CD4-positive, alpha-beta T cell (primary cell): Measurements from ENCODE around the gene XYLT1. TPM values are rescaled to one million over a fixed set of nuclear protein-coding genes. Genes with fewer than 3 reads are reported as not detected.

Experiments
- ATAC-seq: fragments of 200-7000 bp; cut with Tn5 transposase; one replicate; pipeline ENCODE4 v1.10.0; 2022; ENCODE audit warnings: mild to moderate bottlenecking; ENCODE audit not compliant: poor library complexity
- CTCF ChIA-PET: fragments of 350-600 bp; sonication (Branson Sonifier 250); formaldehyde crosslinking; loops from one replicate; lab custom pipeline; 2021; ENCODE audit warnings: antibody characterized with exemption, inconsistent platforms; lab: Charles Lee
- POLR2A ChIA-PET: fragments of 350-600 bp; sonication (Branson Sonifier 250); formaldehyde crosslinking; loops from one replicate; lab custom pipeline; 2021; ENCODE audit warnings: antibody characterized with exemption, inconsistent platforms; lab: Charles Lee
- DNase-seq, 14 experiments: peaks; one replicate each; pipeline ENCODE4 v3.0.0-alpha.2; 2013 to 2020; ENCODE audit warnings: mixed read lengths in 2 of 14
- H3K27ac ChIP-seq, 2 donors: one replicate each; pipeline versions ENCODE4 v1.5.1 to v1.7.0; 2013; ENCODE audit warnings: low read length in 2 of 2, low read depth in 1 of 2, mild to moderate bottlenecking in 1 of 2
- H3K27me3 ChIP-seq, 2 experiments: 1 replicate in 1 of 2; 2 replicates in 1 of 2; pipeline versions ENCODE4 v1.6.1 to v1.7.0; 2013; ENCODE audit warnings: low read length in 2 of 2, control low read depth in 1 of 2, mild to moderate bottlenecking in 1 of 2, moderate library complexity in 1 of 2; ENCODE audit not compliant: insufficient read depth in 2 of 2, control insufficient read depth in 1 of 2
- H3K36me3 ChIP-seq: one replicate; pipeline ENCODE4 v1.6.1; 2013; ENCODE audit warnings: low read length, control low read depth; ENCODE audit not compliant: insufficient read depth
- H3K4me1 ChIP-seq: one replicate; pipeline ENCODE4 v1.6.1; 2013; ENCODE audit warnings: low read length, control low read depth; ENCODE audit not compliant: insufficient read depth
- H3K4me3 ChIP-seq: one replicate; pipeline ENCODE4 v1.5.1; 2013; ENCODE audit warnings: mild to moderate bottlenecking, low read length, moderate library complexity
- H3K9me3 ChIP-seq, 2 experiments: 1 replicate in 1 of 2; 2 replicates in 1 of 2; pipeline versions ENCODE4 v1.6.1 to v1.7.0; 2013; ENCODE audit warnings: low read length in 2 of 2, mild to moderate bottlenecking in 2 of 2, control low read depth in 1 of 2, moderate library complexity in 1 of 2; ENCODE audit not compliant: control insufficient read depth in 1 of 2, insufficient read depth in 1 of 2
- H3K27ac Mint-ChIP-seq: one replicate; pipeline ENCODE4 v1.8.0; 2020; ENCODE audit warnings: mixed read lengths
- H3K27me3 Mint-ChIP-seq: one replicate; pipeline ENCODE4 v1.8.0; 2021; ENCODE audit warnings: mixed read lengths
- H3K36me3 Mint-ChIP-seq: one replicate; pipeline ENCODE4 v1.8.0; 2021; ENCODE audit warnings: low read depth, mixed read lengths
- H3K4me1 Mint-ChIP-seq: one replicate; pipeline ENCODE4 v1.8.0; 2021; ENCODE audit warnings: low read depth, mixed read lengths
- H3K4me3 Mint-ChIP-seq: one replicate; pipeline ENCODE4 v1.8.0; 2020; ENCODE audit warnings: mild to moderate bottlenecking, mixed read lengths
- H3K9me3 Mint-ChIP-seq: one replicate; pipeline ENCODE4 v1.8.0; 2020; ENCODE audit warnings: mixed read lengths
- intact Hi-C, 2 experiments: fragments of 100-400 bp; cut with DNase I in 1 of 2; cut with micrococcal nuclease in 1 of 2; formaldehyde crosslinking; loops; one replicate each; pipeline versions ENCODE4 v1.15.1 to v1.9.0; 2023 to 2025; cut with DNase I, micrococcal nuclease
- total RNA-seq, 174 experiments: library from RNA in 2 of 174; stranded (reverse) in 2 of 174; gene quantifications; one replicate each; pipeline ENCODE4 v1.2.3 and lab custom pipeline; 2021 to 2026
- TF ChIP-seq, protein P1 (sequence below): fragments of 200-600 bp; IDR thresholded peaks from one replicate; pipeline ENCODE4 v1.8.0; 2022; ENCODE audit warnings: antibody characterized with exemption, mild to moderate bottlenecking

The XYLT1 gene
- total RNA-seq, 2 experiments from 2014 or later, result 26.0 to 27.1 TPM

- H3K27me3 ChIP-seq, result no peaks in the 10 kb centered on the region
- Mint-ChIP-seq H3K36me3 (no peaks in the 10 kb centered on the region), H3K4me1 (peaks cover 87% of the 10 kb centered on the region), H3K27me3 (no peaks in the 10 kb centered on the region), H3K9me3 (no peaks in the 10 kb centered on the region), H3K4me3 (no peak overlapping the region), H3K27ac (no peak overlapping the region)
- peaks cover 25% of the 10 kb centered on the region for H3K4me1 ChIP-seq
- DNase-seq (no peak), ATAC-seq (no peak)
- CTCF ChIA-PET, result interaction anchor here (0.6 to 1.0 kb wide), 2 partner anchors 18 to 465 kb away, joined by 3 read pairs; no protein-coding TSS in a partner anchor
- intact Hi-C loops, result no loop called here
- no peak overlapping the region for H3K4me3 ChIP-seq
- no peak overlapping the region for H3K27ac ChIP-seq
- TF ChIP-seq, protein P1, sequence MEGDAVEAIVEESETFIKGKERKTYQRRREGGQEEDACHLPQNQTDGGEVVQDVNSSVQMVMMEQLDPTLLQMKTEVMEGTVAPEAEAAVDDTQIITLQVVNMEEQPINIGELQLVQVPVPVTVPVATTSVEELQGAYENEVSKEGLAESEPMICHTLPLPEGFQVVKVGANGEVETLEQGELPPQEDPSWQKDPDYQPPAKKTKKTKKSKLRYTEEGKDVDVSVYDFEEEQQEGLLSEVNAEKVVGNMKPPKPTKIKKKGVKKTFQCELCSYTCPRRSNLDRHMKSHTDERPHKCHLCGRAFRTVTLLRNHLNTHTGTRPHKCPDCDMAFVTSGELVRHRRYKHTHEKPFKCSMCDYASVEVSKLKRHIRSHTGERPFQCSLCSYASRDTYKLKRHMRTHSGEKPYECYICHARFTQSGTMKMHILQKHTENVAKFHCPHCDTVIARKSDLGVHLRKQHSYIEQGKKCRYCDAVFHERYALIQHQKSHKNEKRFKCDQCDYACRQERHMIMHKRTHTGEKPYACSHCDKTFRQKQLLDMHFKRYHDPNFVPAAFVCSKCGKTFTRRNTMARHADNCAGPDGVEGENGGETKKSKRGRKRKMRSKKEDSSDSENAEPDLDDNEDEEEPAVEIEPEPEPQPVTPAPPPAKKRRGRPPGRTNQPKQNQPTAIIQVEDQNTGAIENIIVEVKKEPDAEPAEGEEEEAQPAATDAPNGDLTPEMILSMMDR, result no peak
- H3K36me3 ChIP-seq, result peaks cover 2% of the 10 kb centered on the region
- no peaks in the 10 kb centered on the region for H3K9me3 ChIP-seq
- POLR2A ChIA-PET, result interaction anchor here (0.6 kb wide), 1 partner anchor 125 kb away, joined by 3 read pairs; no protein-coding TSS in a partner anchor
Measured at GRCh38 chr16:17387256-17387655, 83.5 kb downstream of the XYLT1 start.

DNA sequence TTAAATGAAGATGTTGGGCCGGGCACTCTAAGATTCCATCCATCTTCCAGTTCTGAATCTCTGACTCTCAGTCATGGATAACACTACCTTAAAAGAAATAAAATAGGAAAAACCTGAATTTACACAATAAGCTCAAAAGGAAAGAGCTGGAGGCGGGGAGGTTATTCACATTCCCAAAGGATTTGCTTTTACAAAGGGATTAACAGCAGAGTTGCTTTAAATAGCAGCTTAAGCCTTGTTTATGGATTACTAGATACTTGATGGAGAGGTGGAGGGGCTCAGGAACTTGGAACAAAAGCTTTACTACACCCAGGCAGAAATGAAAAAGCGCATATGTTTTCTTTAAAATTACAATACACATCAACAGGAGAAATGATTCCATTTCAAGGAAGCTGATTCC lies 84.5 kb downstream of the XYLT1 start:
- POLR2A ChIA-PET, result interaction anchor here (1.4 kb wide), 1 partner anchor 17 kb away, joined by 10 read pairs; no protein-coding TSS in a partner anchor
- Histone ChIP-seq H3K9me3 (no peaks in the 10 kb centered on the region), H3K4me3 (no peak overlapping the region), H3K27me3 (no peaks in the 10 kb centered on the region), H3K36me3 (no peaks in the 10 kb centered on the region), H3K4me1 (peaks cover 27% of the 10 kb centered on the region), H3K27ac (no peak overlapping the region)
- Mint-ChIP-seq H3K4me1 (peaks cover 81% of the 10 kb centered on the region), H3K36me3 (no peaks in the 10 kb centered on the region), H3K27me3 (no peaks in the 10 kb centered on the region), H3K27ac (no peak overlapping the region), H3K9me3 (no peaks in the 10 kb centered on the region), H3K4me3 (no peak overlapping the region)
- CTCF ChIA-PET, result no interaction called here
- DNase-seq (no peak), ATAC-seq (no peak)
- intact Hi-C loops, result no loop called here
- TF ChIP-seq, protein P1, result no peak

DNA sequence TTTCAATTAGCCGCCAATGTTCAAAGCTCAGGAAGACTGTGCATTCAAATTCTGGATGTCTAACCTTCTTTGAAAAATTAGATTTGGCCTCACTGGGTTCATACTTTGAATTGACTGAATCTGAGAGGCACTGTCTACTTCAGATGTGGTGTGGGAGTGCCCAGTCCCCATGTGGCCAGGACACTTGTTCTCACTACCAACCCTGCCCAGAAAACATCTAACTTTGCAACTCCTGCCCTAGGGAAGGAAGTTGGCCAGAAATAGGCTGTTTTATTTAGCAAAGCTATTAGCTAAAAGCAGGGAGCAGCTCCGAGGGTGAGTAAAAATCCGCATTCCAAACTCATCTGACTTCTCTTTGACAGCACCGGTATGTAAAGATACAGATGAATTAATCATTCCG lies 86.3 kb downstream of the XYLT1 start:
- H3K27me3 Mint-ChIP-seq, result no peaks in the 10 kb centered on the region
- Histone ChIP-seq H3K27me3 (no peaks in the 10 kb centered on the region), H3K27ac (no peak overlapping the region), H3K4me3 (no peak overlapping the region), H3K9me3 (no peaks in the 10 kb centered on the region), H3K36me3 (no peaks in the 10 kb centered on the region), H3K4me1 (peaks cover 28% of the 10 kb centered on the region)
- no peak overlapping the region for H3K27ac Mint-ChIP-seq
- H3K9me3 Mint-ChIP-seq, result no peaks in the 10 kb centered on the region
- ChIA-PET CTCF (interaction anchor here (1.2 kb wide), 1 partner anchor 20 kb away, joined by 3 read pairs; no protein-coding TSS in a partner anchor), POLR2A (interaction anchor here (1.3 to 2.9 kb wide), 2 partner anchors 14 to 20 kb away, joined by 3 to 18 read pairs; no protein-coding TSS in a partner anchor)
- TF ChIP-seq, protein P1, result no peak
- DNase-seq (no peak), ATAC-seq (no peak)
- H3K36me3 Mint-ChIP-seq, result no peaks in the 10 kb centered on the region
- intact Hi-C loops, result loop anchor here in 1 of 2 experiments (5.0 kb wide), 1 partner anchor 92 kb away; no protein-coding TSS in a partner anchor
- H3K4me1 Mint-ChIP-seq, result peaks cover 83% of the 10 kb centered on the region
- no peak overlapping the region for H3K4me3 Mint-ChIP-seq
